Germinal center (tissue), 1 donor: ENCODE data around the gene CAMK2G.
"Not testable (repeated sequence)": the region's sequence is repeated elsewhere in the genome, so short reads cannot be mapped to it uniquely, and the experiment has no call there.

Source experiments
- DNase-seq: peaks from one replicate; pipeline ENCODE4 v3.0.0; 2012; ENCODE audit warnings: mixed read lengths, low spot score

The CAMK2G gene

DNA sequence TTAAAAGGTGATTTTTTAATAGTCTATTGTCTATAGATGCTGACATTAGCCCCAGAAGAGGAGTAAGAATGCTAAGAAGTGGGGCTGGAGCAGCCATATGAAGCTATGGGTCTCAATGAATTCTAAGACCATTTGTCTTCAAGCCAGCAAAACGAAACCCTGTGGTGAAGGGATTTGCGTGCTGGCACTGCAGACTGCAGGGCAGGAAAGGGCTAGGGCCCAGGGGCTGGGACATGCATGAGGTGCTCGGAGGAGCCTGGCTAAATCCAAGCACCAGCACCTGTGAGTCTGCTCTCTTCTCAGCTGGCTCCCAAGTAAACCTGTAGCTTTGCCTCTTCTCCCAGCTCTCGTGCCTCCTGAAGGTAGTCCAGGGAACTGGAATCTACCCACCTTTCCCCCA is 61.7 kb downstream of the CAMK2G start:
- no peak for DNase-seq

DNA sequence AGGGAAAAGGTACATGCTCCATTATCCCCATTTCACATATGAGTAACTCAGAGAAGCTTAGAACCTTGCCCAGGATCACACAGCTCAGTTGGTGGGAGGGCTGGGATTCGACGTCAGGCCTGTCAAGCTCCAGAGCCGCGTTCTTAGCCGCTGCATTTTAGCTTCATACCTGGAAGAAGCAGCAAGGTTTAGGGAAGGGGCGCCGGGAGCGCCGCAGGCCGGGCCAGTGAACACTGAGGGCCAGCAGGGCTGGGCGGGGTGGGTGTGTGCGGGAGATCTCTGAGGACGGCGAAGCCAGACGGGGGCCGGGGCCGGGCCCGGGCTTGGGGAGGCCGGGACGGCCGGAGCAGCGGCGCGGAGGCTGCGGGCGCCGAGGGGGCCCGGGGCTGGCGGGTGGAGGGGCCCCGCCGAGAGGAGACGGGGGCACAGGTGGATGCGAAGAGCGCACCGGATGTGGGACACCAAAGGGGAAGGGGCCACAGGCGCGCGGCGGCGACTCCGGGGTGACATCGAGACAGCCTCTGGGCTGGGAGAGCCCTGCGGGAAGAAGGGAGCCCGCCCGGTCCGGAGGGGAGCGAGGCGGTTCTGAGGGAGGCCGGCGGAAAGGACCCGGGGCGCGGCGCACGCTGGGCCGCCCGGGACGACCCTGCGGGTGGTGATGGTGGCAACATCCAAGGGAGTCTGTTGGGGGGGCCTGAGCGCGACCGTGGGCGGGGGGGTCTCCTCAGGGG is 63.5 kb downstream of the CAMK2G start:
- DNase-seq = peak; percentile 66

DNA sequence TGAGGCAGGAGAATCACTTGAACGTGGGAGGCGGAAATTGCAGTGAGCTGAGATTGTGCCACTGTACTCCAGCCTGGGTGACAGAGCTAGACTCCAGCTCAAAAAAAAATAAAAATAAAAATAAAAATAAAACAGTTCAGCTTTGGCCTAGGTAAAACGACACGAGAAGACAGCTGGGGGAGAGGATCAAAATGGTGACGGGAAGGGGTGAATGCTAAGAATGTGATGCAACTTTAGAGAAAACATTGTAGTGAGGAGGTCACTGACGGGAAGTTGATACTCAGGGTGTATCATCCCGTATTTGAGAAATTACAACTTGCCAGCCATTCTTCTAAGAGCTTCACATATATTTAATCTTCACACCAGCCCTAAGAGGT is 64.0 kb downstream of the CAMK2G start:
- DNase-seq = no peak

- DNase-seq = no peak
Measured at GRCh38 chr10:73809061-73809818, 65.1 kb downstream of the CAMK2G start.

DNA sequence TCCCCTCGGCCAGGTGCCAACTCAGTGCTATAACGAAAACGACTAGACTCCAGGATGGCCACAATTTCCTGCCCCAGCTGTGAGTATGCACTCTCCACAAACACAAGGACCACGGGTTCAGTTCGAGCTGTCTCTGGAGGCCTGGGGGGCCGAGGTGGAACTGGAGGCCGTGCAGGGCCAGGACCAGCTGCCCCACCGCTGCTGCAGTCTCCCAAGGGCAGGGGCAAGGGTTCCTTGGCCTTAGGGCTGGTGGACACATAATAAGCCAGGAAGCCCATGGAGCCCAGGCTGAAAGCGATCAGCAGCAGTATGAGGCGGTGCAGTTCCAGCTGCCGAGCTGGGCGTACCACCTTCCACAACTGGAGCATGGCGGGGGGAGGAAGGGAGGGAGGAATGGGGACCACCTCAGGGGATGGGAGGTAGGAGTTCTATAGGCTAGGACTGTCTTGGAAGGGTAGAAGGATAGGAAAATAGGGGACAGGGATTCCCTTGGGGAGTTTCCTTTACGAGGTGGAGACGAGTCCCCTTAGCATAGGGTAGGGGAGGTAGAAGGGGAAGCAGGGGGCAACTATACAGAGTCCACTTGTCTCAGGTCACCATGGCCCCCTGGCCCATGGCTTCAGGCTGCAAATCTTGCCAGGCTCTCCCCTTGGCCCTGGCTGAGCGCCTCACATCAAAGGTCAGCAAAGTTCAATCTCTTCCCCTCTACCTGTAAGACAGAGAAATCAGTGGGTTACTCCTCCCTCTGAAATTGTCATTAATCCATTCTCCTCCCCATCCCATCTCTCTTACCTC is 66.1 kb downstream of the CAMK2G start:
- no peak for DNase-seq

DNA sequence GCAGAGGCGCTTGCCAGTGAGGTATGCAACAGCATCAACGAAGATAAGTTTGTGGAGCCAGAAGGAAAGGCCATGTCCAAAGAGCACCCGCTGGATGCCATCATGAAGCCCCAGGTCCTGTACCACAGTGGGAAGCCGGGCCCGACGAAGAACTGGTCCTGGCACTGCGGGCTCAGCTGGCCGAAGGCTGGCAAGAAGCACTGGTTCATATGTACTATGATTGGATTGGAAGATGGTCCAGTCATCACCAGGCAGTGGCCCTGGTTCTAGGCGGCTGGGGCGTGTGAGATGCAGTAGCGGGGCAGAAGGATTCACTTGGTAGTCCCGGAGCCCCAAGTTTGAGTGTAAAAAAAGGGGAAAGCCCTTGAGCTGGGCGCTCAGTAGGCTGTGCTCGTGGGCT is 66.9 kb downstream of the CAMK2G start:
- DNase-seq = no peak

GRCh38 chr10:73806176-73806950 is 68.0 kb downstream of the CAMK2G start:
- DNase-seq = no peak

GRCh38 chr10:73803680-73804286 is 70.6 kb downstream of the CAMK2G start:
- no peak for DNase-seq

DNA sequence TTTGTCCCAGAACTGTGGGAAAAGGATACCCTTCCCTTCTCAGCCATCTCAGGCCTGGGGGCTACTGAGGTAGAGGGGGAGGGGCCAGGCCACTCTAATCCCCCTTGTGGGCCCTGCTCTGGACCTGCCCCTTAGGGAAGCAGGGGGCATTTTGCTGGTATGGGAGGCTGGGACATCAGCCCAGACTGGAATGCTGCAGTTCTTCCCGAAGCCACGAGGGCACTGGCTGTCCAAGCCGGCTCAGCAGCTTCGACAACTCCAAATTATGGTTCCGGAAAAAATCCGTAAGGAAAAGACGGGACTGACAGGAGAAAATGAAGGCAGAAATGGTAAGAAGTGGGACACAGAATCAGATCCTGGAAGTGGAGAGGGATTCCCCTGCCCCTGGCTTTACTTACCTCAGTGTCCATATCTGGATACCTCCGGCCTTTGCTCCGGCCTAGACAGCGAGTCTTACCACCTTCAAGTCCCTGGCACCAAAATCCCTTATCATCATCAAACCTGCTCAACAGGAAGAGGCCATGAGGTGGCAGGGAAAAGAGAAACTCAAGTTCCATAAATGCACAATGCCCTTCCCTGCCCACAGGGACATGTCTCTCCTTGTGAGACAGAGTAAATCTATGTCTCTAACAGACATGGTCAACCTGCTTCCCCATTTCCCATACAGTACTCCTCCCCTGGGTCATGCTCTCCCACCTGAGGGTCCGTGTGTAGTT is 71.9 kb downstream of the CAMK2G start:
- no peak for DNase-seq

DNA sequence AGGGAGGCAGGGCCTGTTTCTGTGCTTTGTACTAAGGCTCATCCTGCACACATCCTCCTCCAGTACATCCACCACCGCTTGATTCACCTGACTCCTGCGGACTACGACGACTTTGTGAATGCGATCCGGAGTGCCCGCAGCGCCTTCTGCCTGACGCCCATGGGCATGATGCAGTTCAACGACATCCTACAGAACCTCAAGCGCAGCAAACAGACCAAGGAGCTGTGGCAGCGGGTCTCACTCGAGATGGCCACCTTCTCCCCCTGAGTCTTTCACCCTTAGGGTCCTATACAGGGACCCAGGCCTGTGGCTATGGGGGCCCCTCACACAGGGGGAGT is 73.1 kb downstream of the CAMK2G start:
- DNase-seq = no peak

- no peak for DNase-seq
Measured at GRCh38 chr10:73800560-73801252, 73.6 kb downstream of the CAMK2G start.

DNA sequence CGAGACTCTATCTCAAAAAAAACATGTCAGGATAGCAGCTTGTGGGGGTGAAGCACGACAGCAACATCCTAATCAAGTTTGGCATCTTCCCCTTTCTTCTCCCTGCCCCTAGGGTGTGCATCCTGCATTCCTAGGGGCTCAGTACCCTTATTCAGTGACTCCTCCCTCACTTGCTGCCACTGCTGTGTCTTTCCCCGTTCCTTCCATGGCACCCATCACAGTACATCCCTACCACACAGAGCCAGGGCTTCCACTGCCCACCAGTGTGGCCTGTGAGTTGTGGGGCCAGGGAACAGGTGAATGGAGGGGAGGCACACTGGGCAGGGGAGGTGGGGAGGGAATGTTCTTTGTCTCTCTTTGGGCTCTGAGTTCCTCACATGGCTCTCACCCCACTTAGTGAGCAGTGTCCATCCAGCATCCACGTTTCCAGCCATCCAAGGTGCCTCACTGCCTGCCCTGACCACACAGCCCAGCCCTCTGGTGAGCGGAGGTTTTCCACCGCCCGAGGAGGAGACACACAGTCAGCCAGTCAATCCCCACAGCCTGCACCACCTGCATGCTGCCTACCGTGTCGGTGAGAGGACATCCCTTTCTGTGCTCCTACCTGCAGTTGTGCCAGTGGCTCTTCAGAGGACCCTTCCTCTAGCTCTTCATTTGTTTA is 74.3 kb downstream of the CAMK2G start:
- no peak for DNase-seq

GRCh38 chr10:73798927-73799560 is 75.3 kb downstream of the CAMK2G start:
- no peak for DNase-seq

DNA sequence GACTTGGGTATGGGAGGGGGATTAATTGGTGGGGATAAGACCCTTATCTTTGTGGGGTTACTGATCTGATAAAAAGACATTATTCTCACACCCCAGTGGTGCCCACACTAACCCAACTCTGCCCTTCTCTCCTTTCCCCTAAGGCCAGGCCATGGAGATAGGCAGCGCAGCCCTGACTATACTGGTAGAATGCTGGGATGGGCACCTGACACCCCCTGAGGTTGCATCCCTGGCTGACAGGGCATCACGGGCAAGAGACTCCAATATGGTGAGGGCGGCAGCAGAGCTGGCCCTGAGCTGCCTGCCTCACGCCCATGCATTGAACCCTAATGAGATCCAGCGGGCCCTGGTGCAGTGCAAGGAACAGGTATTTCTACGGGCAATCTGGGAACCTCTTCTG is 76.3 kb downstream of the CAMK2G start:
- DNase-seq = no peak

DNA sequence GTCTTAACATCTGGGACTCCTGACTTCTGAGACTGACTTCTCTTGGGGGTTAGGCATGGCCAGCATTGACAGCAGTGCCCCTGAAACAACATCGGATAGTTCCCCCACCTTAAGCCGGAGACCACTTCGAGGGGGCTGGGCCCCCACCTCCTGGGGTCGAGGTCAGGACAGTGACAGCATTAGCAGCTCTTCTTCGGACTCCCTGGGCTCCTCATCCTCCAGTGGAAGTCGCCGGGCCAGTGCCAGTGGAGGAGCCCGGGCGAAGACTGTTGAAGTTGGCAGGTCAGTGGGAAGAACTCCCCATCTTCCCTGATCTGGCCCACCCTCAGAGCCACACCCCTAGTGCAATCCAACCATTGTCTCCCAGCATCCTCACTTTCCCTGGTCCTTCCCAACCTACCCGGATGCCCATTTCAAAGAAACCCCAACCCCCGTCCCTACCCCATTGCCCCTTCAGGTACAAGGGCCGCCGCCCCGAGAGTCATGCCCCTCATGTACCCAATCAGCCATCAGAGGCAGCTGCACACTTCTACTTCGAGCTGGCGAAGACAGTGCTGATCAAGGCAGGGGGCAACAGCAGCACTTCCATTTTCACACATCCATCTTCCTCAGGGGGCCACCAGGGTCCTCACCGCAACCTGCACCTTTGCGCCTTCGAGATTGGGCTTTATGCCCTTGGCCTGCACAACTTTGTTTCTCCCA is 76.9 kb downstream of the CAMK2G start:
- DNase-seq = no peak

DNA sequence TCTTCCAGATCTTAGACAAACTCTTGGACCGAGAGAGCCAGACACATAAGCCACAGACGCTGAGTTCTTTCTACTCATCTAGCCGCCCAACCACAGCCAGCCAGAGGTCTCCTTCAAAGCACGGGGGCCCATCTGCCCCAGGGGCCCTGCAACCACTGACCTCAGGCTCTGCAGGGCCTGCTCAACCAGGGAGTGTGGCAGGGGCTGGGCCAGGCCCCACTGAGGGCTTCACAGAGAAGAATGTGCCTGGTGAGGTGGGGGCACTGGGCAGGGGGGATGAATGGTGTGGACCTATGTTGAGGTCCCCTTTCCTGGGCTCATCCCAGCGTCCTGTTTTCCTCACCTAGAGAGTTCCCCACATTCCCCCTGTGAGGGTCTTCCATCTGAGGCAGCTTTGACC is 77.6 kb downstream of the CAMK2G start:
- DNase-seq = no peak

DNA sequence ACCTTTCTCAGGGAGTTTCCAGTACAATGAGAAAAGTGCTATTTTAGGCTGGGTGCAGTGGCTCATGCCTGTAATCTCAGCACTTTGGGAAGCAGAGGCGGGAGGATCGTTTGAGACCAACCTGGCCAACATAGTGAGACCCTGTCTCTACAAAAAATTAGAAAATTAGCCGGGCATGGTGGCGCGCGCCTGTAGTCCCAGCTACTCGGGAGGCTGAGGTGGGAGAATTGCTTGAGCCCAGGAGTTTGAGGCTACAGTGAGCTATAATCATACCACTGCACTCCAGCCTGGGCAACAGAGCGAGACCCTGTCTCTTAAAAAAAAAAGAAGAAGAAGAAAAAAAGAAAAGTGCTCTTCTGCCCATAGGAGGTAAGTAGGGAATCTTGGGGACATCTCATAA is 78.3 kb downstream of the CAMK2G start:
- not testable (repeated sequence) for DNase-seq

GRCh38 chr10:73795491-73795890 is 78.9 kb downstream of the CAMK2G start:
- DNase-seq = not testable (repeated sequence)

DNA sequence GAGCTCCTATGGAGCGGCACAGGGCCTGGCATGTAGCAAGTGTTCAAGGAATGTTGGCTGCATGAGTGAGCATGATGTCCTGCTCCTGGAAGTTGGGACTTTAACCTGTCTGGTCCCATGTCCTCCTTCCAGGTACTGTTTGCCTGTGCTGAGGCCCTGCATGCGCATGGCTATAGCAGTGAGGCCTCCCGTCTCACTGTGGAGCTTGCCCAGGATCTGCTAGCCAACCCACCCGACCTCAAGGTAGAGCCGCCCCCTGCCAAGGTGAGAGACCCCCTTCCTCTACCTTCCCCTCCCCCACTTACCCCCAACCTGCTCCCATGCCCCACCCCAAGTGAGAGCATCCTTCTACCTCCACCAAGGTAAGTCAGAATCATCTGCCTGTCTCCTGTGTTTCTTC is 80.9 kb downstream of the CAMK2G start:
- DNase-seq = no peak
